Left forelimb (tissue), 1 donor: Measurements from ENCODE around the gene PGS1.

Experiments used
- DNase-seq: peaks from one replicate; pipeline ENCODE4 v3.0.0-alpha.2; 2018; ENCODE audit warnings: low spot score

Gene PGS1

GRCh38 chr17:78387977-78388941 is 9.8 kb downstream of the PGS1 start:
- no peak for DNase-seq

- no peak for DNase-seq
Observed at GRCh38 chr17:78390241-78391050, 12.0 kb downstream of the PGS1 start.

GRCh38 chr17:78391051-78391431 is 12.6 kb downstream of the PGS1 start:
- DNase-seq, result no peak

GRCh38 chr17:78391843-78392242 is 13.4 kb downstream of the PGS1 start:
- DNase-seq, result no peak

- no peak for DNase-seq
Observed at GRCh38 chr17:78392295-78392694, 13.8 kb downstream of the PGS1 start.

GRCh38 chr17:78393575-78393974 is 15.1 kb downstream of the PGS1 start:
- no peak for DNase-seq

- DNase-seq, result no peak
Observed at GRCh38 chr17:78394209-78394608, 15.8 kb downstream of the PGS1 start.

- DNase-seq, result no peak
Observed at GRCh38 chr17:78395155-78395554, 16.7 kb downstream of the PGS1 start.

- no peak for DNase-seq
Observed at GRCh38 chr17:78396441-78397337, 18.2 kb downstream of the PGS1 start.

- DNase-seq, result no peak
Observed at GRCh38 chr17:78397681-78398101, 19.2 kb downstream of the PGS1 start.

GRCh38 chr17:78398390-78398789 is 19.9 kb downstream of the PGS1 start:
- no peak for DNase-seq

- DNase-seq, result no peak
Observed at GRCh38 chr17:78399028-78399692, 20.7 kb downstream of the PGS1 start.

- no peak for DNase-seq
Observed at GRCh38 chr17:78399693-78400144, 21.3 kb downstream of the PGS1 start.

- DNase-seq, result no peak
Observed at GRCh38 chr17:78400581-78401240, 22.3 kb downstream of the PGS1 start.

- DNase-seq, result no peak
Observed at GRCh38 chr17:78401246-78401645, 22.8 kb downstream of the PGS1 start.

GRCh38 chr17:78401891-78402290 is 23.4 kb downstream of the PGS1 start:
- no peak for DNase-seq

- no peak for DNase-seq
Observed at GRCh38 chr17:78403822-78404221, 25.4 kb downstream of the PGS1 start.

- DNase-seq, result no peak
Observed at GRCh38 chr17:78406396-78406795, 27.9 kb downstream of the PGS1 start.

GRCh38 chr17:78406920-78407319 is 28.5 kb downstream of the PGS1 start:
- DNase-seq, result no peak

GRCh38 chr17:78407387-78408000 is 29.0 kb downstream of the PGS1 start:
- no peak for DNase-seq
